ENCODE data around the gene RASGRP2. TPM values are rescaled to one million over a fixed set of nuclear protein-coding genes. Genes with fewer than 3 reads are reported as not detected.
"Not testable (repeated sequence)": the region's sequence is repeated elsewhere in the genome, so short reads cannot be mapped to it uniquely, and the experiment has no call there.

The RASGRP2 gene
- total RNA-seq, 1 donor from 2014 or later, result 139 TPM

DNA sequence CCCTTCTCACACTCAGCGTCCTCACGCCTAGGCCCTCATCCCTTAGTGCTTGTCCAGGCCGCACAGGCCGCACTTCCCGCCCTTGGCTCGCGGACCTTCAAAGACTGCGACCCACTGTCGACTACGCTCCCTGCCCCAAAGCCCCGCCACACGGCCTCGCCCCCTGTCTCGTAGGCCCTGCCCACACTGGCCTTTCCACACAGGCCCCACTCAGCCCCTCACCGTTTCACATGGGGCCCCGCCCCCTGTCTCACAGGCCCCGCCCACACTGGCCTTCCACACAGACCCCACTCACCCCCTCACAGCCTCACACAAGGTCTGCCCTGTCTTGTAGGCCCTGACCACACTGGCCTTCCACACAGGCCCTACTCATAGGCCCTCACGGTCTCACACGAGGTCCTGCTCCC, 32.0 kb downstream of the RASGRP2 start:
- TF ChIP-seq, protein P1, sequence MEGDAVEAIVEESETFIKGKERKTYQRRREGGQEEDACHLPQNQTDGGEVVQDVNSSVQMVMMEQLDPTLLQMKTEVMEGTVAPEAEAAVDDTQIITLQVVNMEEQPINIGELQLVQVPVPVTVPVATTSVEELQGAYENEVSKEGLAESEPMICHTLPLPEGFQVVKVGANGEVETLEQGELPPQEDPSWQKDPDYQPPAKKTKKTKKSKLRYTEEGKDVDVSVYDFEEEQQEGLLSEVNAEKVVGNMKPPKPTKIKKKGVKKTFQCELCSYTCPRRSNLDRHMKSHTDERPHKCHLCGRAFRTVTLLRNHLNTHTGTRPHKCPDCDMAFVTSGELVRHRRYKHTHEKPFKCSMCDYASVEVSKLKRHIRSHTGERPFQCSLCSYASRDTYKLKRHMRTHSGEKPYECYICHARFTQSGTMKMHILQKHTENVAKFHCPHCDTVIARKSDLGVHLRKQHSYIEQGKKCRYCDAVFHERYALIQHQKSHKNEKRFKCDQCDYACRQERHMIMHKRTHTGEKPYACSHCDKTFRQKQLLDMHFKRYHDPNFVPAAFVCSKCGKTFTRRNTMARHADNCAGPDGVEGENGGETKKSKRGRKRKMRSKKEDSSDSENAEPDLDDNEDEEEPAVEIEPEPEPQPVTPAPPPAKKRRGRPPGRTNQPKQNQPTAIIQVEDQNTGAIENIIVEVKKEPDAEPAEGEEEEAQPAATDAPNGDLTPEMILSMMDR (IDR thresholded peaks at IDR 0.05; ENCODE audit: unreplicated experiment), result no peak
- peak overlapping the region; percentile 67 for H3K4me3 Mint-ChIP-seq (ENCODE audit: unreplicated experiment)
- H3K4me1 Mint-ChIP-seq (ENCODE audit: unreplicated experiment), result peaks cover 24% of the 10 kb centered on the region
- H3K9me3 Mint-ChIP-seq (ENCODE audit: unreplicated experiment), result no peaks in the 10 kb centered on the region
- H3K36me3 Mint-ChIP-seq (ENCODE audit: low read depth, unreplicated experiment), result peaks cover 5% of the 10 kb centered on the region
- no peak for DNase-seq (ENCODE audit: low spot score)
- H3K27ac Mint-ChIP-seq (ENCODE audit: unreplicated experiment), result no peak overlapping the region
- H3K27me3 Mint-ChIP-seq (ENCODE audit: unreplicated experiment), result peaks cover 33% of the 10 kb centered on the region

- TF ChIP-seq, protein P1 (IDR thresholded peaks at IDR 0.05; ENCODE audit: unreplicated experiment), result no peak
- Mint-ChIP-seq H3K4me3 (ENCODE audit: unreplicated experiment) (peak overlapping the region; percentile 67), H3K27me3 (ENCODE audit: unreplicated experiment) (peaks cover 33% of the 10 kb centered on the region), H3K36me3 (ENCODE audit: low read depth, unreplicated experiment) (peaks cover 5% of the 10 kb centered on the region), H3K9me3 (ENCODE audit: unreplicated experiment) (no peaks in the 10 kb centered on the region), H3K4me1 (ENCODE audit: unreplicated experiment) (peaks cover 24% of the 10 kb centered on the region), H3K27ac (ENCODE audit: unreplicated experiment) (no peak overlapping the region)
- DNase-seq (ENCODE audit: low spot score), result no peak
Measured at GRCh38 chr11:64711138-64711955, 32.6 kb downstream of the RASGRP2 start.

DNA sequence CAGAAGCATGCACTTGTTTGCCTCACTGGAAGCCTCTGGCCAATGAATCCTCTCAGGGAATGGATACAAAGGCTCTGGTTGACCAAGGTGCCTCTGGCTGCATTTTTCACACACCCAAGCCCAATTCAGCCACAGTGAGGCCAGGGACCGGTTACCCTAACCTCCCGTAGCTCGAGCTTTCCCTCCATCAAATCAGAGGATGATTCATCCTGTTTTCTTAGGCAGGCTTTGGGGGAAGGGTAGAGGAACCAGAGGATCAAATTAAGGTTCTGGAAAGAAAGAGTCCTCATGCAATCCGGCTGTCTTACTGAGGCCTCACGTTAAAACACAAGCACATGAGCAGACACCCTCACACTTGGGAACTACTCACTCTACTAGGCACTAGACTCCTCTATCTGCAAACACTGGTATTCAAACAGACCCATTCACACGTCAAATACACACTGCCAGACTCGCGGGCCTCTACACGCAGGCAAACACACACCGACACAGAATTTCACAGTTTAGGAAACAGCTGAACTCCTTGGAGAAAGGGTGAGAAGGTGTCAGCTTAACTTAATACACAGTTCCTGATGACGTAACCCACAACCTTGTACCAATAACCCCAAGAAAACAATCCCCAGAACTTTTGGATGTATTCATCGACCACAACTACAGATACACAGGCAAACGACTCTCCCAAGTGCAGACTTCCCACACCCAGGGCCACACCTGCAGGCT, 33.4 kb downstream of the RASGRP2 start:
- Mint-ChIP-seq H3K4me3 (ENCODE audit: unreplicated experiment) (peak overlapping the region; percentile 6), H3K4me1 (ENCODE audit: unreplicated experiment) (peaks cover 24% of the 10 kb centered on the region), H3K27me3 (ENCODE audit: unreplicated experiment) (peaks cover 32% of the 10 kb centered on the region), H3K9me3 (ENCODE audit: unreplicated experiment) (no peaks in the 10 kb centered on the region), H3K27ac (ENCODE audit: unreplicated experiment) (no peak overlapping the region), H3K36me3 (ENCODE audit: low read depth, unreplicated experiment) (peaks cover 5% of the 10 kb centered on the region)
- DNase-seq (ENCODE audit: low spot score), result no peak
- TF ChIP-seq, protein P1 (IDR thresholded peaks at IDR 0.05; ENCODE audit: unreplicated experiment), result no peak

GRCh38 chr11:64705501-64705900, 38.4 kb downstream of the RASGRP2 start:
- peaks cover 8% of the 10 kb centered on the region for H3K4me1 Mint-ChIP-seq (ENCODE audit: unreplicated experiment)
- no peak overlapping the region for H3K27ac Mint-ChIP-seq (ENCODE audit: unreplicated experiment)
- H3K9me3 Mint-ChIP-seq (ENCODE audit: unreplicated experiment), result no peaks in the 10 kb centered on the region
- TF ChIP-seq, protein P1 (IDR thresholded peaks at IDR 0.05; ENCODE audit: unreplicated experiment), result no peak
- H3K36me3 Mint-ChIP-seq (ENCODE audit: low read depth, unreplicated experiment), result no peaks in the 10 kb centered on the region
- no peak overlapping the region for H3K4me3 Mint-ChIP-seq (ENCODE audit: unreplicated experiment)
- DNase-seq (ENCODE audit: low spot score), result no peak
- peaks cover 10% of the 10 kb centered on the region for H3K27me3 Mint-ChIP-seq (ENCODE audit: unreplicated experiment)

- TF ChIP-seq, protein P1 (IDR thresholded peaks at IDR 0.05; ENCODE audit: unreplicated experiment), result no peak
- H3K4me3 Mint-ChIP-seq (ENCODE audit: unreplicated experiment), result no peak overlapping the region
- no peaks in the 10 kb centered on the region for H3K36me3 Mint-ChIP-seq (ENCODE audit: low read depth, unreplicated experiment)
- no peak overlapping the region for H3K27ac Mint-ChIP-seq (ENCODE audit: unreplicated experiment)
- no peak for DNase-seq (ENCODE audit: low spot score)
- H3K27me3 Mint-ChIP-seq (ENCODE audit: unreplicated experiment), result peaks cover 7% of the 10 kb centered on the region
- H3K9me3 Mint-ChIP-seq (ENCODE audit: unreplicated experiment), result no peaks in the 10 kb centered on the region
- H3K4me1 Mint-ChIP-seq (ENCODE audit: unreplicated experiment), result peaks cover 4% of the 10 kb centered on the region
Measured at GRCh38 chr11:64703048-64703447, 40.9 kb downstream of the RASGRP2 start.

GRCh38 chr11:64701956-64702355, 42.0 kb downstream of the RASGRP2 start:
- H3K27ac Mint-ChIP-seq (ENCODE audit: unreplicated experiment); H3K9me3 Mint-ChIP-seq (ENCODE audit: unreplicated experiment); H3K27me3 Mint-ChIP-seq (ENCODE audit: unreplicated experiment); H3K4me1 Mint-ChIP-seq (ENCODE audit: unreplicated experiment); DNase-seq (ENCODE audit: low spot score); H3K36me3 Mint-ChIP-seq (ENCODE audit: low read depth, unreplicated experiment); H3K4me3 Mint-ChIP-seq (ENCODE audit: unreplicated experiment): not testable (repeated sequence)

Data from endothelial cell (in vitro differentiated cells).